ENCODE results near the gene ADARB2.

The ADARB2 gene

DNA sequence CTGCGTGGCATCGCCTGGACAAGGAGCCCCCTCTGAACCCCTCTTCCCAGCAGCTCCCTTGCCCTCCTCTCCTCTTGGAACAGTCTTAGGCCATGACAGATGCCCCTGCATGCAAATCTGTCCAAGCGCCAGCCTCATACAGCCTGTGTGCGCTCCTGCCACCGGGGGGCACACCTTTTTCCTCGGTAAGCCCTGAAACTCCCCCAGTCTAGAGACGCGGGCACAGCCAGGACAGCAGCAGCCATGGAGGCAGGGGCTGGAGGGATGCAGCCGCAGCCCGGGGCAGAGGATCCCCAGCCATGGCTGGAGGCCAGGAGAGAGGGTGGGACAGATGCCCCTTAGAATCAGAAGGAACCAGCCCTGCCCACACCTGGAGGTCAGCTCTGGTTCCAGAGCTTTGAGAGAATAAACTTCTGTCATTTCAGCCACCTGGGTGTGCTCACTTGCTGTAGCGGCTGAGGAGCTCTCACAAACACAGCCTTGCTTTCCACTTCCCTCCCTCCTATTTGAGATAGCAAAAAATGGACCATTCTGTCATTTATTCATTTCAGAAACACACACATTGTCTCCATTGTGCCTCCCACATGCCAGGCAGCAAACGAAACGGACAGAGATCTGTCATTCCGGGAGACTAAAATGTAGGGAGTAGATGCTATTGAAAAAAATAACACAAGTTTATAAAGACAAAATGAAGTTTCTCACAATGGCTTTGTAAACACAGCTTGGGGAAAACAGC lies 439.6 kb downstream of the ADARB2 start:
- no peak overlapping the region for H3K4me3 ChIP-seq (ENCODE audit: low read depth, low read length)
- TF ChIP-seq, protein P1, sequence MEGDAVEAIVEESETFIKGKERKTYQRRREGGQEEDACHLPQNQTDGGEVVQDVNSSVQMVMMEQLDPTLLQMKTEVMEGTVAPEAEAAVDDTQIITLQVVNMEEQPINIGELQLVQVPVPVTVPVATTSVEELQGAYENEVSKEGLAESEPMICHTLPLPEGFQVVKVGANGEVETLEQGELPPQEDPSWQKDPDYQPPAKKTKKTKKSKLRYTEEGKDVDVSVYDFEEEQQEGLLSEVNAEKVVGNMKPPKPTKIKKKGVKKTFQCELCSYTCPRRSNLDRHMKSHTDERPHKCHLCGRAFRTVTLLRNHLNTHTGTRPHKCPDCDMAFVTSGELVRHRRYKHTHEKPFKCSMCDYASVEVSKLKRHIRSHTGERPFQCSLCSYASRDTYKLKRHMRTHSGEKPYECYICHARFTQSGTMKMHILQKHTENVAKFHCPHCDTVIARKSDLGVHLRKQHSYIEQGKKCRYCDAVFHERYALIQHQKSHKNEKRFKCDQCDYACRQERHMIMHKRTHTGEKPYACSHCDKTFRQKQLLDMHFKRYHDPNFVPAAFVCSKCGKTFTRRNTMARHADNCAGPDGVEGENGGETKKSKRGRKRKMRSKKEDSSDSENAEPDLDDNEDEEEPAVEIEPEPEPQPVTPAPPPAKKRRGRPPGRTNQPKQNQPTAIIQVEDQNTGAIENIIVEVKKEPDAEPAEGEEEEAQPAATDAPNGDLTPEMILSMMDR (IDR thresholded peaks at IDR 0.05; ENCODE audit: low read depth, low read length), result no peak

DNA sequence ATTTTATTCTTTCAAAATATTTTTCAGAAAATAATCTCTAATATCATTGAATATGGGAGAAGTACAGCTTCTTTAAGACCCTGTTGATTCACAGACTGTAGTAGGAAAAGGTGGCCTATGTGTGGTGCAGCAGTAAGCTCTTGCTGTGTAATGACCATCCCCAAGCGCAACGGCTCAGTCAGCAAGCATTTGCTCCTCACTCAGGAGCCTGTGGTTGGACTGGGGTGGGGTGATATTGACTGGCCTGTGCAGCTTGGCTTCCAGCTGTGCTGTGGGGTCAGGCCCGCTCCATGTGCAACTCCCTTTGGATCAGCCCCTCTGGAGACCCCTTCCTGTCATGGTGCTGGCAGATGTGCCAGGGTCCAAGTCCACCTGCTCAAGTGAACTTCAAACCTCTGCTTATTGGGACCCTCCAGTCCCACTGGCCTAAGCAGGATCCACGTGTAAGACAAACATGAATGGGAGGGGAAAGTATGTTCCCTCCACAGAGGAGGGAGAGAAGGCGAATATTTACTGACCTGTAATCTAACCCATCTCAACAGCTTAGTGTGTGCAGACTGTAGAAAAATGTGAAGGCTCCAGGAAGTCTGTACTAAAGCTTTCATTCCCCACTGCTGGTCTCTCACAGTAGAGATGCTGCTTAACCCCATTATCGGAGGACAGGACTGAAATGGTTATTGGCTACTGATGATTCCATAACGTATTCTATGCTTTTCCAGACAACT lies 441.4 kb downstream of the ADARB2 start:
- no peak overlapping the region for H3K4me3 ChIP-seq (ENCODE audit: low read depth, low read length)
- TF ChIP-seq, protein P1 (IDR thresholded peaks at IDR 0.05; ENCODE audit: low read depth, low read length), result no peak

DNA sequence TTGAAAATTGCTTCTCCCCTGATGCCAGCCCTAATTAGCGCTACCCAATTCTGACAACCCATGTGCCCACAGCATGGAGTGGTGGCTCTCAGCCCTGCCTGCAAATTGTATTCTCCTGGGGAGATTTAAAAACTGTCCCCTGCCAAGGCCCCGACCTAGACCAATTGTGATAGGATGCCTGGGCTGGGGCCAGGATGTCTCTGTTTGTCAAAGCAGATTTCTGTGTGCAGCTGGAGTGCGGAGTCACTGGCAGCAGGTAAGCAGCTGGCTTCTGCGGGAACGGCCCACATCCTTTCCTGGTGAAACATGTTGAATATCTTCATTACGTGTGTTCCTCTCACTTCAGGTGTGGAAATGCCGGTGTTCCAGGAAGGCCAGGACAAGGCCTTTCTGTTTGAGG lies 442.6 kb downstream of the ADARB2 start:
- TF ChIP-seq, protein P1 (IDR thresholded peaks at IDR 0.05; ENCODE audit: low read depth, low read length), result no peak
- H3K4me3 ChIP-seq (ENCODE audit: low read depth, low read length), result no peak overlapping the region

DNA sequence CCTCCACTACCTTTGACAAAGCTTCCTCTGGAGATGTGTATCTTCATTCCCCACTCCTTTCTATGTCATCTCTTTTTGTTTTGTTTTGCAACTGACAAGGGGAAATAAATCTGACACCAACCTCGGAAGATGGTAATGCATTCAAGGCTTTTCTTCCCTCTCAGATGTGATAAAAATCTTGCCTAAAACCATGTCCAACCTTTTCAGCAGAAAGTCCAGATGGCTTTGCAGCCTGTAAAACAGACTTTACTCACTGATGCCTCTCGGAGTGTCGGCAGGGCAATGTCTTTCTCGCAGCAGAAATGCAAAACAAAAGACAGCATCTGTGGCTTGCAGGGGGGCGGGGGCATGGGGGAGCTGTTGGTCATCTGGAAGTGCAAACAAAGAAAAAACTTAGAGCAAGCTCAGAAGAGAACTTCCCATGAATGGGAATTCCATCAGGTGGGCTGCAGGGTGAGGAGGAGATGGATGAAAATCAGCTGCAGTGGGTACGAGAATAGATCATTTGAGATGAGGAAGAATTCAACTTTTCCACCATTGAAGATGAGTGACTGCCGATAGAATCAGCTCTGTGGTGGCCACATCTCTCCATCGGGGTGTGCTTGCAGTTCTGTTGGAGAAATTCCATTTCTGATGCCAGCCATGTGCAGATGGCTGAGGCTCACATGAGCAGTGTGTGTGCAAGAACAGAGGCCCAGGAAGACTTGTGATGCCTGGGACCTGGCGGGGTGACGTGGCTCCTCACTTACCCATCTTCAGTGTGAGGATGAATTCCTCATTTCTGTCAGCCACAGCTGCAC lies 443.5 kb downstream of the ADARB2 start:
- TF ChIP-seq, protein P1 (IDR thresholded peaks at IDR 0.05; ENCODE audit: low read depth, low read length), result no peak
- H3K4me3 ChIP-seq (ENCODE audit: low read depth, low read length), result no peak overlapping the region

DNA sequence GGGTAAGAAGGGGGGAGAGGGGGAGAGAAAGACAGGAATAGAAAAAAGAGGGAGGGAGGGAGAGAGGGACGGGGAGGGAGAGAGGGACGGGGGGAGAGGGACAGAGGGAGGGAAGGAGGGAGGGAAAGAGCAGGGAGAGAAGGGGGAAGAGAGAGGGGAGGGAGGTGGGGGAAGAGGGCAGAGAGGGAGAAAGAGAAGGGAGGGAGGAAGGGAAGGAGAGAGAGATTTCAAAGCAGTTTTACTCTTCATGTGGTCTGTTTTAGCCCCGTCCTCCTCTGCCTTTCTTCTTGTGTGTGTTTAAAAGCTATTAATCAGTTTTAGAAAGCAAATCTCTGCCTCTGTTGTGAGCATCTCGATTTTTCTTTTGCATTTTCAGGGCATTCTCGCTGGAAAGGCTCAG lies 444.2 kb downstream of the ADARB2 start:
- TF ChIP-seq, protein P1 (IDR thresholded peaks at IDR 0.05; ENCODE audit: low read depth, low read length), result no peak
- H3K4me3 ChIP-seq (ENCODE audit: low read depth, low read length), result no peak overlapping the region

DNA sequence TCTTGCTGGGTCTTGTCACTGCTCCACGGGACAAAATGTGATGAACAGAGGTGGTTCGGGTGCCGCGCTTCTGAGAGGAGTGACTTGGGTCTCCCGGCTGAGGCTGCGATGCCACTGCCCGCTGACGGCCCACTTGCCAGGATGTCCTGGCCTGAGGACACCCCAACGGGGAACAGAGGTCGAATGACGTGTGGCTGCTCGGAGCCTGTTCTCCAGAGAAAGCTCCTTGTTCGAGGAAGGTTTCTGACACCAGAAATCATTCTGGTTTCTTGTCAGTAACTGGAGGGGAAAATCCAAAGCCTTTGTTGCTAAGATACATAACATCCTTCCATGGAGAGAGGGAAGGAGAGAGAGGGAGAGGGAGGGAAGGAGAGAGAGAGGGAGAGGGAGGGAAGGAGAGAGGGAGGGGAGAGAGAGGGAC lies 444.7 kb downstream of the ADARB2 start:
- TF ChIP-seq, protein P1 (IDR thresholded peaks at IDR 0.05; ENCODE audit: low read depth, low read length), result no peak
- H3K4me3 ChIP-seq (ENCODE audit: low read depth, low read length), result no peak overlapping the region
